ENCODE measurements around the gene C1QTNF1.

C1QTNF1 gene, protein sequence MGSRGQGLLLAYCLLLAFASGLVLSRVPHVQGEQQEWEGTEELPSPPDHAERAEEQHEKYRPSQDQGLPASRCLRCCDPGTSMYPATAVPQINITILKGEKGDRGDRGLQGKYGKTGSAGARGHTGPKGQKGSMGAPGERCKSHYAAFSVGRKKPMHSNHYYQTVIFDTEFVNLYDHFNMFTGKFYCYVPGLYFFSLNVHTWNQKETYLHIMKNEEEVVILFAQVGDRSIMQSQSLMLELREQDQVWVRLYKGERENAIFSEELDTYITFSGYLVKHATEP

DNA sequence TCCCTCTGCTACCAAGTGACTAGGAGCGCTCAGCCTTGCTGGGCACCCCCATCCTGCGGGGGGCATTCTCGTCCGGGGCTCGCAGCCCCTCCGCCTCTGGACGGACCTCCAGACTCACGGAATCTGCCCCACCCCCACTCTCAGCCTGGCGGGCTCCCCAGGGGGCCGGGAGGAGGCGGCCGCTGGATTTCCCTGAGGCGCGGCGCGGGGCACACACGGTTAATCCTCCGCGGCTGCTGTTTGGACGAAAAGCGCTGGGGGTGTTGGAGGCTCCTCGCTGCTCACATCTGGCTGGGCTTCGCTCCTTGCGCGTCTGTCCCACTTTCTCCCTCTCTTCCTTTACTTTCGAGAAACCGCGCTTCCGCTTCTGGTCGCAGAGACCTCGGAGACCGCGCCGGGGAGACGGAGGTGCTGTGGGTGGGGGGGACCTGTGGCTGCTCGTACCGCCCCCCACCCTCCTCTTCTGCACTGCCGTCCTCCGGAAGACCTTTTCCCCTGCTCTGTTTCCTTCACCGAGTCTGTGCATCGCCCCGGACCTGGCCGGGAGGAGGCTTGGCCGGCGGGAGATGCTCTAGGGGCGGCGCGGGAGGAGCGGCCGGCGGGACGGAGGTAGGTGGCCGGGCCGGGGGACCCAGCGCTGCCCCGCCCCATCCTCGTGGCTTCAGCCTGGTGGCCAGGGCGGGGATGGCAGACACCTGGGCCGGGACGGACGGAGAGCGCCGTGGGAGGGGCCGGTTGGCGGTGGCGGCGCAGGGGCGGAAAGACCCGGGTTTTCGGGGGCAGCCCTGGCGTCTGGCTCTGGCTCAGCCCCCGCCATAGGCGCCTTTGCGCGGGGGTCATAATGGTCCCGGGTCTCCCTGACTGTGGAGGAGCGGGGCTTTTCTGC lies at the start of gene C1QTNF1:
Gene C1QTNF1, plus strand, starts transcription at position 284 of the 886 bp plus-strand sequence. CDS start 19,800 bp downstream, outside the sequence.
- peak; percentile 56 to 77 for DNase-seq

DNA sequence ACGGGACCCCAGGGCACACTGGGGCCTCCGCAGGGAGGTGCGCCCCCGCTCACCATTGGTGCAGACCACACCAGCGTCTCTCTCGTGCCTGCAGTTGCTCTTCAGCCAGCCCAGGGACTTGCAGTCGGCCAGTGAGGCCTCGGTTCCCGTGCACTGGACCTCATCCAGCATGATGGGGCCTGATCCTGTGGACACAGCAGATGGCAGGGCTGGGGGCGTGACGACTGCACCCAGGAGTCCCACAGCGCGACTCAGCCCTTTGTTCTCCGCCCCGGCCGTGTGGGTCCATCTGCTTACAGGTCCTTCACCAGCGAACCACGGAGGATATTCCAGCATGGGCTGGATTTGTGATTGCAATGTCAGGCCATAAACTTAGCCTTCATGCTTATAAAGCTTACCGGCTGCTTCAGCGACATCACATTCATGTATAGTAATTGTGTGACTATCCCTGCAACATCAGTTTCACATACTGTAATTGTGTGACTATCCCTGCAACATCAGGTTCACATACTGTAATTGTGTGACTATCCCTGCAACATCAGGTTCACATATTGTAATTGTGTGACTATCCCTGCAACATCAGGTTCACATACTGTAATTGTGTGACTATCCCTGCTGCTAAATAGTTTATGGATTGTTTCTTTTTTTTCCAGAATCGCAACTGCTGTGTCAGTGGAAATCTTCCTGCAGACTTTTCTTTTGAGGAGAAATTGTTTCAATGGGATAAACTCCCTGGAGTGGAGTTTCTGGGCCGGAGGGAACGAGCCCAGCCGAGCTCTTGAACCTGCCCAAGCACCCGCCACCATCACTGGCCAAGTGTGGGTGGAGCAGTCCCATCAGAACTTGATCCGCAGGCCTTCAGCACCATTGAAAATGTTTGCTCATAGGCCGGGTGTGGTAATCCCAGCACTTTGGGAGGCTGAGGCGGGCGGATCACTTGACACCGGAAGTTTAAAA lies 49.1 kb upstream of the C1QTNF1 start:
- DNase-seq, result peak; percentile 84 to 85

DNA sequence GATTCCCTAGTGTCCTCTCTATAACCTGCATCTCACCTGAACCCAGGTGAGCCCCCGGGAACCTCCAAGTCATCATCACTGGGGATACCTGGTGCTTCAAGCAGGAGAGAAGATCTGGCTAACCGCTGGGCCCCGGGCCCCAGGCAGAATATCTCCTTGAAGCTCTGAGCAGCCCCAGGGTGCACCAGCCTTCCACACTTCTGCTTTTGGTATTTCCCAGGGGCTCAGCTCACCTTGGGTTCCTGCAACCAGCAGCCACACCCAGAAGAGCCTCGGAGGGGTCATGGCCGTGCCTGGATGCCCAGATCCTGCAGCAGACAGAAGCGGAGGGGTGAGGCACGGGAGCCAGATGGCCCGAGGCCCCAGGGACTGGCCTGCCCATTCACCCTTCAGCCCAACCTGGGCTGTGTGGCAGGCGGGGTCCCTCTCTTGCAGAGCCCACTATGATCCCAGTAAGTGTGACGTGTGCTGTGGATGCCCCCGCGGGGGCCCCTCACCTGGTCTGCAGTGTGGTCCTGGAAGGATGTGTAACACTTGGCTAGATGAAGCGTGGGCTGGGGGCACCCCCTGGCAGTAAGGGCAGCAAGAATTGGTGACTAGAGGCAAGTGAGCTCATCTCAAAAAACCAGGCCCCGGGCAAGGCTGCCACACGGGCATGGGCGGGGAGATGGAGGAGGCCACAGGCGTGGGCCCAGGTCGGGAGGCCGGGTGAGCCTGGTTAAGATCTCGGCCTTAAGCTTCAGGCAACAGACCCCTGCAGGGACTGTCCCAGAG lies 46.9 kb upstream of the C1QTNF1 start:
- DNase-seq, result peak in 1 of 2 experiments; percentile 5

DNA sequence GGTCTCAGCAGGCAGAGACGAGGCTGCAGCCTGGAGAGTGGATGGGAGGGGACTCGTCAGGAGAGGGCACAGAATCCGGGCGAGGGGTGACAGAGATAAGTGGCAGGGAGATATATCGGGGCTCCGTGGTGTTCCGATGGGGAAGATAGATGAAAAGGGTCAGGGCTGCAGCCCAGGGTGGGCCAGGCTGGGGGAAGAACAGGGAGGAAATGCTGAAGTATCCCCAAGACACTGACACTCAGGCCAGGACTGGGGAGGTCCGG lies 46.4 kb upstream of the C1QTNF1 start:
- no peak for DNase-seq

DNA sequence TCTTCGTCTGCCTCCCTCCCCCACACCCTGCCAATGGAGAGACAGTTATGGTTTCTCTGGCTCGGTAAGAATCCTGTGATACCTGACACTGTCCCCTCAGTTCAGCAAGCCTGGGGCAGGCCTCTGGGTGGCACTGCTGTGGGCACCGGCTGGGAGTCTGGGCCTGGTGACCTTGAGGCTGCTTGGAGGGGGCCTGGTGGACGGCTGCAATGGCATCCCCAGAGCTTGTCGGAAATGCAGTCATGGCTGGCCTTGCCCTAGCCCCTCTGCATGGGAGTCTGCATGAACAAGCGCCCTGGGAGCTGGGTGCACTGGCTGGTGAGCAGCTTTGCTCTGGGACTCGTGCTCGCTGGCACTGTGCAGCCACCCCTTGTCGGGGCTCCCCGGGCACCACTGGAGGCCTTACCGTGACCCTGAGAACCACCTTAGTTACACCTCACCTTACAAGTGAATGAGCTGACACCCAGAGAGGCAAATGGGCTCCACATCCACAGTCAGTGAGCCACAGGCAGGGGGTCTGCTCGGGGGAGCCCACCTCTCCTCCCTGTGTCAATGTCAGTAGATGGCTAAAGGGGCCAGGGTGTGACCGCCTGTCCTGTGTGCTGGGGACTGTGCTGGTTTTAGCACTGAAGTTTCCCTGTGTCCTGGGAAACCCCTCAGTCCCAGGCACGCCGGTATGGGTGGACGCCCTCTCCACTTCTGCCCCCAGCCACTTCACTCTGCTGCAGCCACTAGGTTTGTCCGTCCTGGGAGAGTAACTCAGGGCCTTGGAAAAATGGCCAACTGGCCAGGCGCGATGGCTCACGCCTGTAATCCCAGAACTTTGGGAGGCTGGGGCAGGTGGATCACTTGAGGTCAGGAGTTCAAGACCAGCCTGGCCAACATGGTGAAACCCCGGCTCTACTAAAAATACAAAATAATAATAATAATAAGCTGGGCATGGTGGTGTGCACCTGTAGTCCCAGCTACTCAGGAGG lies 45.7 kb upstream of the C1QTNF1 start:
- DNase-seq, result no peak

DNA sequence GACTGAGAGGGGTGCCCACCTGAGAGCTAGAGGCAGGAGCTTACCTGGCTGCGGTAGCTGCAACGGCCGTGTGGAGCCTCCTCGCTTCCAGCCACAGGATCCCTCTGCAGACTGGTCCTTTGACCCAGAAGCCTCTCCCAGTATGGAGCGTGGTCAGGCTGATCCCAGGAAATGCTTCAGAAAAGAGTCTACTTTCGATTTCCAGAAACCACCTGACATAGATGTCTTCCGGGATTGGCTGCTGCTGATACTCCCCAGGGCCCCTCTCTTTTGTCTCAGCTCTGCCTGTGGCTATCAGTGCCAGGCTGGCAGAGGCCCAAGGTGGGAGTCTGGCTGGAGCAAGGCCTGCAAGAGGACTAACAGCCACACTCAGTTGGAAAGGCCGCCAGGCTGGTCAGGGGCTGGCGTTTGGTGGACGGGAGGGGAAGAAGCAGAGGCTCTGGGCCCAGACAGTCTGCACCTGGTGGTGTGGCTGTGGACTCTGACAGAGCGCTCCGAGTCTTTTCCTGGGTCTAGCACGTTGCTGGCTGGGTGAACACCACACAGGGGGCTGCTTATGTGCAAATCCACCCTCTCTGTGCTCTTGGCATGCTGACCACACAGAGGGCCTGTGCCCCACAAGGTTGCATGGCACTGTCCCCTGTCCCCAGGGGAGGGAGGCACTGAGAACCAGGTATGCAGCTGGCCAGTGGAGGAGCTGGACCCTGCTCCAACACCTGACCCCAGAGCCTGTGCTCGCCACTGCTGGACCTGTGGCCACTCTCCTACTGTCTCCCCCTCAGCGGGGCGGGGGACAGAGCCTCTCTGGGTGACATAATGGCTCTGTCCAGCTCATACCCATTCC lies 44.0 kb upstream of the C1QTNF1 start, which contains the start of gene LGALS3BP:
Gene LGALS3BP, minus strand, starts transcription at position 144 of the 844 bp plus-strand sequence. CDS start 2,732 bp downstream, outside the sequence.
- DNase-seq, result peak; percentile 18 to 22

DNA sequence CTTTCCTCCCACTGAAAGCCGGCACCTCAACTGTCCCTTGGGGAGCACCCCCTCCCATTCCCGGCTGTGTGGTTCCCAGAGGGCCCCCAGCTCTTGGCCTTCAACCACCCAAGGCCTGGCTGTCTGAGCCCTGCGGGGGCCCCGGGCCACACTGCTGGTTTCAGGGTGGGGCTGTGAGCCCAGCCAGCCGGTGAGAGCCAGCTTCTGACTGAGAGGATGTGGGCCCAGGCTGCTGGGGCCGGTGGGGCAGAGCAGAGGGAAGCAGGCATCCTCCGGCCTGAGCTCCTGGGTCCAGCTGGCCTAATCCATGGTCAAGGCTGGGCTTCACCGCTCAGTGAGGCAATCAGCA lies 43.4 kb upstream of the C1QTNF1 start:
- DNase-seq, result no peak

DNA sequence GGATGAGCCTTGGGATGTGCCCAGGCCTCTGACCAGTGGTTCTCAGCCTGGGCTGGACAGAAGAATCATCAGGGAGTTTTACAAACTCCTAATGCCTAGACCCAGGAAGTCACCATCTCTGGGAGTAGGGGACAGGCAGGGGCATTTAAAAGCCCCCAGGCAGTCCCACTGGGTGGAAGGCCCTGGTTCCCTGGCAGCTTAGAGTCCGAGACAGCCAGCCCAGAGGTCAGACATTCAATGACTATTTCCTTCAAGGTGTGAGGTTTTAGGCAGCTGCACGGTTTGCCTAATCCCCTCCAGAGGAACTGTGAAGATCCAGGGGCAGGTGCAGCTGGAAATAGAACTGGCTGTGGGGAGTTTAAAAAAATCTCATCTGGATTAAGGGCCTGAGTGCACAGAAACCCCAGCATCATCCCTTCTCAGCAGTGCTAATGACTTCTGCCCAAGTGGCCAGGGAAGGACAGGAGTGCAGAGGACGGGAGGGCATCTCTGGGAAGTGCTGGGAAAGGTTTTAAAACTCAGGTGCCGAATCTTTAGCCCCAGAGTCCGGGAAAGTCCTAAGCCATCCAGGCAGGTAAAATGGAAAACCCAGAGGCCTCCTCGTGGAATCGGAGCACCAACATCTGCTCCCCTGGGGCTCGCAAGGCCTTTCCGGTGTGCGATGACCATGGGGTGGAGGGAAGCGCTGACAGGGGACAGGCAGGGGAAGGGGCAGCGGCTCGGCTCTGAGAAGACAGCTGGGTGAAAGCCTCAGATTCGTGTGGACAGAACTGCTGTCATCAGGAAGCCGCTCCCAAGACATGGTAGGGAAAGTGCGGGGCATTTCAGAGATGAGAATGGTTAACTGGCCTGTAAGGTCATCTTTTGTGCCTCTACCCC lies 42.7 kb upstream of the C1QTNF1 start:
- no peak for DNase-seq

DNA sequence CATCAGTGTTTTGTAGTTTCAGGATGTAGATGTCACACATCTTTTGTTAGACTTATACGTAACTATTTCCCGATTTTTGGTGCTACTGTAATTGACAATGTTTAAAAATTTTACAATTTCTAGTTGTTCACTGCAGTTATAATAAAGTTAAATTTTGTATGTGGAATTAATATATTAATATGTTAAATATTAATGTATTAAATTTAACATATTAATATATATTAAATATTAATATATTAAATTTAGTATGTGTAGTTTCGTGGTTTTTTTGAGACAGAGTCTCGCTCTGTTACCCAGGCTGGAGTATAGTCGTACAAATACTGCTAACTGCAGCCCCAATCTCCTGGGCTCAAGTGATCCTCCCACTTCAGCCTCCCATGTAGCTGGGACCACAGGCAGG lies 38.6 kb upstream of the C1QTNF1 start:
- DNase-seq, result no peak

DNA sequence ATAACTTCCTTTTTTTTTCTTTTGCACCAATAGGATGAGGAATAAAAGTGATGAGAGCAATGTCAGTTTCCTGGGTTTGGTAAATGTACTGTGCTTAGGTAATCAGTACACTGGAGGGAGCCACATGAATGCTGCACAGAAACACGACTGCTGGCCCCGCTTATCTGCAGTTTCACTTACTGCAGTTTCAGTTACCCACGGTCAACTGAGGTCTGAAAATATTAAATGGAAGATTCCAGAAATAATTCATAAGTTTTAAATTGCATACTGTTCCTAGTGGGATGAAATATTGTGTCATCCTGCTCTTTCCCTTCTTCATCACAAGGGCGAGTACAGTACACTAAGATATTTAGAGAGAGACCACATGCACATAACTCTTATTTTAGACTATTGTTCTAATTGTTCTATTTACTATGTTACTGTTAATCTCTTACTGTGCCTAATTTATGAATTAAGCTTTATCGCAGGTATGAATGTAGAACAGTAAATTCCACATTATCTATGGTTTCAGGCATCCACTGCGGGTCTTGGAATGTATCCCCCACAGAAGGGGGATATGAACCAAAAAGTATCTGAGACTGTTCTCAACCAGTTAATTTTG lies 37.8 kb upstream of the C1QTNF1 start:
- peak; percentile 97 to 98 for DNase-seq

DNA sequence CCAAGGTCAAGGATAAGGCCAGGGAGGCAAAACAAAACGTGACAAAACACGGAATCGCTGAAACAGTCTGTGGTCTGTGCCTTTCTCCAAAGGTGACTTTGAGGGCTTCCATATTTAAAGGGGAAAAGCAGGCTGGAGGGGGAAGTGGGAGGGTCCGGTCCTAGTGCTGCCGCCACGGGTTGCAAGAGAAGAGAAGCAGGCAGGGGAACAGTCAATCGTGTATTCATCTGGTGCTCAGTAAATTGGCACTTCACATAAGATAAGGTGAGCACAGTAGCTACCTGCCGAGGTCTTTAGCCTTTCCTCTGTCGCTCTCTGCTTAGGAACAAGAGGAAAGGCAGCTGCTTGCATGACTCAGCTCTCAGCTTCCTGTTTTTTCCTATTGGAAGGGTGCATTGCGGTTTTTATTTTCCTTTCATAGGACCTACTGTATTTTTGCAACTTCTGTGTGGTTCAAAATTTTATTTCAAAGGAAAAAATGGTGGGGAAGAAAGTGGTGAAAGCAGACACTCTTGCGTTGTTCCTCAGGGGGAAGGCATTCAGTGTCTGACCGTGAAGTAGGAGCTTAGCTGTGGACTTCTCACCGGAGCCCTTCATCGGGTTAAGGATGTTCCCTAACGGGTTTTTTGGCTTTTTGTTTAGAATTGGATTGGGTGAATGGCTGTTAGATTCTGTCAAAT lies 37.2 kb upstream of the C1QTNF1 start:
- peak; percentile 92 to 94 for DNase-seq

DNA sequence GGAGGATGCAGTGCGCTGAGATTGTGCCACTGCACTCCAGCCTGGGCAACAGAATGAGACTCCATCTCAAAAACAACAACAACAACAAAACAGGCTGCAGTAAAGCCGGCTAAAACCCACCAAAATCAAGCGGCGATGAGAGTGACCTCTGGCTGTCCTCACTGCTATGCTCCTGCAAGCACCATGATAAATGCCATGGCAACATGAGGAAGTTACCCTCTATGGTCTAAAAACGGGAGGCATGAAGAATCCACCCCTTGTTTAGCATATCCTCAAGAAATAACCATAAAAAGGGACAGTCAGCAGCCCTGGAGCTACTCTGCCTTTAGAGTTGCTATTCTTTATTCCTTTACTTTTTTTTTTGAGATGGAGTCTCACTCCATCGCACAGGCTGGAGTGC lies 35.8 kb upstream of the C1QTNF1 start:
- no peak for DNase-seq

DNA sequence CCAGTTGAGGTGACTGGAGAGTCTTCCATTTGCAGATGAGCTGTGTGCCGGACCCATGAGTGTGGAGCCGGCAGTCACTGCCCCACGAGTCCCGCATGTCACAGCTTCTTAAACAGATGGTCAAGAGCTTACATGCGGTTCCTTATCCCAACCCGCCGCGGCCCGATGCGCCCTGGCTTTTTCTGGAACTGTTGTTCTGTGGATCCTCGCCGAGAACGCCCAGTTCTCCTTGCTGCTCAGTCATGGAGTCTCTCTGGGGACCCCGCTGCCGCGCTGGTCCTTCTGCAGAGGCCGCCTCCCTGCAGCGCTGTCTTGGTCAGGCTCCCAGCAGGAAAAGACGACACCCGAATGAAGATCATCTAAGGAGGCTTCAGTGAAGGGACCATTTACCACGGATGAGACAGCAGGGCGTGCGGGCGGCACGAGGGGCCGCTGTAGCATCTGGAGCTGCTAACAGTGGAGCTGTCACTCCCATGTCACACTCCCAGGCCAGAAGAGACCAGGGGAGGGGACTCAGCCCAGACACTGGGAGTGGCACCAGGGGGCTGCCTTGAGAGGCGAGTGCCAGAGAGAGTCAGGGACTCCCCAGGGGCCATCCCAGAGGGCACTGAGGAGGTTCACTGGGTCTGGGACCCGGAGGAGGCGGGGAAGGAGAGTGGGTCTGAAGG lies 33.5 kb upstream of the C1QTNF1 start:
- DNase-seq, result no peak

DNA sequence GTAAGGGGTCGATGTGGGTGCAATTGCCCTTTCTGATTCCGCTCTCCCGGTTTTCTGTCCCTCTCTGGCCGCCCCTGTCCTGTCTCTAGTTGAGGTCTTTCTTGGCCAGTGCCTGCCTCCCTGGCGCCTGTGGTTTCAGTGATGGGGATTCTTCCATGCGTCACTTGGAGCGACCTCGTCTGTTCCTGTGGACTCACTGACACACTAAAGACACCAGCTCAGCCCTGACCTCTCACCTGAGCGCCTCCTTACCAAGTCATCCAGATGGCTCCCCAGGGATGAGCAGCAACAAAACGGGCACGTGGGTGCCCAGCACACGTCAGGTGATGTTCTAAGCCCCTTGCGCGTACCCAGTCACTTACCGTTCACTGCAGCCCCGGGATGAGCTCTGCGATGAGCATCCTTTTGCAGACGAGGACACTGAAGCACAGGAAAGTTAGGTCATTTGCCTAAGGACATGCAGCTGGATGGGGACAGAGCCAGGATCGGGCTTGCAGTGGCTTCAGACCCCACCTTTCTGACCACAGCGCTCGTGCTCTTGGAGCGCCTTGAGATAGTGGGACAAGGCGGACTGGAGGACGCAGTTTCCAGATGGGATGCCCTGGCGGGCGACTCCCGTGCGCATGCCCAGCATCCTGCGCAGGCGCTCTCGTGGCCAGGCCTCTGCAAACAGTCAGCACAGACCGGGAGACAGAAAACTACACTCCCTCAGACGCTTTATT lies 32.8 kb upstream of the C1QTNF1 start:
- no peak for DNase-seq

DNA sequence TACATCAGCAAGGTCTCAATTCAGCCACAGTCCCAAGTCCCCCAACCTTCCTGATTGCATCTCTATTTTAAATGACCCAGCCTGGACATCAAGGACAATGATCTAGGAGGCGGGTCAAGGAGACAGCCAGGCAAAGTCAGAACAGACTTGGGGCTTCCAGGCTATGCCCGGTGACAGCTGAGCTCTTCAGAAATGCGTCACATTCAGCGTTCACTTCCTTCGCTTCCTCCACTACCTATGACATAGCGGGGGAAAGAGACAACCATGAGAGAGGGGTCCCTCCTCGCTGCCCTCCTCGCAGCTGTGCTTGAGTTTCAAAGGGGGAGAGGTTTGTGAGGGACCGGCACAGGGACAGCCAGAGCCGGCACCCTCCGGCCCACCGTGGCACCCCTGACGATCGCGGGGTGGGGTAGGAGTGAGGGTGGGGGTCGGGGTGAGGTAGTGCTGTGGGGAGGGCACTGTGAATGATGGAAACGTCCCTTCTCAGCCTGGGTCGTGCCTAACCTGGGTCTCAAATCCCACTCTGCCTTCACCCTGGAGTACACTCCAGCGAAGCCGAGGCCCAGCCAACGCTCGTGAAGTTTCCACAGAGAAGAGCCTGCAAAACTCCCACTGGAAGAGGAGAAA lies 31.9 kb upstream of the C1QTNF1 start:
- DNase-seq, result no peak

DNA sequence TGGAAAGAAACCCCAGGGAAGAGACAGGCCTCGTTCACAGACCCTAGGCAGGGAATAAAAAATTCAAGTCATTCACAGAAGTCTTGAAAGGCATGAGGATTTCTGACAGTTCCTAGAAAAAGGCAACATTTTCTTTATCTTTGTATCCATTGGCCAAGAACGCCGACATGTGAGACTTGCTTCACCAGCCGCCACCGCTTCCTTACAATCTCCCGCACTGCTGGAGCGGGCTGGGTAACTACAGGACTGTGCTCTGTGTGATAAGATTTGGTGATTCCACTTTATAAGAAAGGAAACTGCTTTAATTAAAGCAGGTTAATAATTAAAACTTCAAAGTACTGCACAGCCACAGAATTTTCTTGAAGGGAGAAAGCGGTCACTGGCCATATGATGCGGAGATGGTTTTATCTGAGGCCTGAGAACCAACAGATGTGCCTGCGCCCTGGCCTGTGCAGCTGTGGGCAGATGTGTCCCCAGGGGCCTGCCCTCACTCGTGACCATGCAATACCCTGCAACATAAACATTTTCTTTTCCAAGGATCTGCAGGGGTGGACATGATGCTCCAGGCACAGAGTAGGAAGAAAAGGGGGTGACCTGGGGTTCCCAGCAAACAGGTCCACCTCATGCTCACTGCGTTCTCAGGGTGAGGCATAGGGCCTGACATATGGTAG lies 31.3 kb upstream of the C1QTNF1 start:
- no peak for DNase-seq

All from Kasumi-1 (cell line).